Activated CD4-positive, alpha-beta T cell treated with anti-CD3 and anti-CD28 coated beads, Interleukin-2, amount 50 U/mL, for 1 hour (primary cell): Measurements from ENCODE around the gene RALGPS1.

Experiments used
- DNase-seq: peaks from one replicate; pipeline ENCODE4 v3.0.0-alpha.2; 2020

The RALGPS1 gene

GRCh38 chr9:127022913-127023660 lies 108.5 kb downstream of the RALGPS1 start:
- no peak for DNase-seq

GRCh38 chr9:127025042-127025441 lies 110.5 kb downstream of the RALGPS1 start:
- DNase-seq, result no peak

- no peak for DNase-seq
Observed at GRCh38 chr9:127027694-127028093, 113.1 kb downstream of the RALGPS1 start.

GRCh38 chr9:127029548-127029947 lies 115.0 kb downstream of the RALGPS1 start:
- DNase-seq, result no peak

- DNase-seq, result no peak
Observed at GRCh38 chr9:127030814-127031740, 116.5 kb downstream of the RALGPS1 start.

- DNase-seq, result no peak
Observed at GRCh38 chr9:127032256-127032655, 117.7 kb downstream of the RALGPS1 start.

- DNase-seq, result no peak
Observed at GRCh38 chr9:127033061-127033460, 118.5 kb downstream of the RALGPS1 start.

GRCh38 chr9:127033789-127034188 lies 119.2 kb downstream of the RALGPS1 start:
- no peak for DNase-seq

GRCh38 chr9:127034691-127035090 lies 120.1 kb downstream of the RALGPS1 start:
- no peak for DNase-seq

GRCh38 chr9:127035423-127035822 lies 120.8 kb downstream of the RALGPS1 start:
- no peak for DNase-seq

GRCh38 chr9:127035948-127036347 lies 121.4 kb downstream of the RALGPS1 start:
- DNase-seq, result no peak

- no peak for DNase-seq
Observed at GRCh38 chr9:127036437-127036836, 121.9 kb downstream of the RALGPS1 start.

GRCh38 chr9:127038531-127038930 lies 123.9 kb downstream of the RALGPS1 start:
- DNase-seq, result no peak

- DNase-seq, result no peak
Observed at GRCh38 chr9:127039492-127039891, 124.9 kb downstream of the RALGPS1 start.

- no peak for DNase-seq
Observed at GRCh38 chr9:127045148-127045547, 130.6 kb downstream of the RALGPS1 start.

- no peak for DNase-seq
Observed at GRCh38 chr9:127047971-127048370, 133.4 kb downstream of the RALGPS1 start.

GRCh38 chr9:127049044-127049443 lies 134.5 kb downstream of the RALGPS1 start:
- no peak for DNase-seq

- DNase-seq, result no peak
Observed at GRCh38 chr9:127049581-127049980, 135.0 kb downstream of the RALGPS1 start.

- DNase-seq, result no peak
Observed at GRCh38 chr9:127050152-127050551, 135.6 kb downstream of the RALGPS1 start.

- no peak for DNase-seq
Observed at GRCh38 chr9:127050591-127051001, 136.0 kb downstream of the RALGPS1 start.

GRCh38 chr9:127051881-127052595 lies 137.5 kb downstream of the RALGPS1 start:
- no peak for DNase-seq

GRCh38 chr9:127053057-127053821 lies 138.7 kb downstream of the RALGPS1 start:
- no peak for DNase-seq

GRCh38 chr9:127053960-127054359 lies 139.4 kb downstream of the RALGPS1 start:
- no peak for DNase-seq
